Stomach (tissue), 9 donors: ENCODE results near the gene FUT9. TPM values are rescaled to one million over a fixed set of nuclear protein-coding genes. Genes with fewer than 3 reads are reported as not detected.
A peak's percentile ranks its signal among the peaks of the same experiment; 100 is the strongest.

Experiments used
- DNase-seq, 2 donors: peaks; one replicate each; pipeline versions ENCODE4 v3.0.0 to v3.0.0-alpha.2; 2013 to 2019
- H3K27ac ChIP-seq, 5 donors: fragments of 200-600 bp in 4 of 5; sonication (generic) in 4 of 5; one replicate each; pipeline ENCODE4 v1.5.1; 2013 to 2019; ENCODE audit warnings: mild to moderate bottlenecking in 1 of 5, moderate library complexity in 1 of 5
- H3K27me3 ChIP-seq, 3 donors: fragments of 200-600 bp; sonication (generic); one replicate each; pipeline ENCODE4 v1.5.1; 2017 to 2019; ENCODE audit warnings: mixed run types in 1 of 3
- H3K36me3 ChIP-seq, 4 donors: fragments of 200-600 bp; sonication (generic); 1 replicate in 3 of 4; 2 replicates in 1 of 4; pipeline ENCODE4 v1.5.1; 2016 to 2019
- H3K4me1 ChIP-seq, 4 donors: fragments of 200-600 bp; sonication (generic); one replicate each; pipeline ENCODE4 v1.5.1; 2016 to 2019
- H3K4me3 ChIP-seq, 4 donors: fragments of 200-600 bp; sonication (generic) in 3 of 4; one replicate each; pipeline ENCODE4 v1.5.1; 2016 to 2019; ENCODE audit warnings: mild to moderate bottlenecking in 1 of 4
- H3K9me3 ChIP-seq, 4 donors: fragments of 200-600 bp; sonication (generic); one replicate each; pipeline ENCODE4 v1.5.1; 2016 to 2019
- CTCF ChIP-seq, 7 experiments: fragments of 450-650 bp in 4 of 7; fragments of 200-600 bp in 3 of 7; sonication (generic) in 3 of 7; IDR thresholded peaks; one replicate each; pipeline ENCODE4 v1.5.1; 2016 to 2019; ENCODE audit warnings: antibody characterized with exemption in 7 of 7, control low read depth in 2 of 7, mild to moderate bottlenecking in 1 of 7
- EP300 ChIP-seq: sonication (generic); formaldehyde crosslinking; IDR thresholded peaks from one replicate; pipeline ENCODE4 v1.6.1; 2017; ENCODE audit warnings: antibody characterized with exemption
- POLR2A ChIP-seq, 4 donors: fragments of 450-650 bp; IDR thresholded peaks; one replicate each; pipeline ENCODE4 v1.6.1; 2016; ENCODE audit warnings: antibody characterized with exemption in 4 of 4, control low read depth in 2 of 4, mild to moderate bottlenecking in 1 of 4, moderate library complexity in 1 of 4
- POLR2AphosphoS5 ChIP-seq, 3 donors: sonication (generic); formaldehyde crosslinking; IDR thresholded peaks; one replicate each; pipeline ENCODE4 v1.6.1; 2016; ENCODE audit warnings: antibody characterized with exemption in 3 of 3
- WGBS, 5 donors: extraction: QIAGEN DNeasy Blood & Tissue Kit in 3 of 5; methylation state at CpG; one replicate each; pipeline versions ENCODE4 v1.1.5 to v1.1.7; 2013 to 2018; 5-methylcytosine and 5-hydroxymethylcytosine counted together
- intact Hi-C: fragments of 100-400 bp; cut with DNase I; formaldehyde crosslinking; loops from one replicate; pipeline ENCODE4 v1.15.1; 2023; ENCODE audit warnings: low total_unique reads
- polyA plus RNA-seq, 3 donors: library from polyadenylated mRNA; stranded (reverse); fragments of 200-250 nt; gene quantifications; one replicate each; pipeline ENCODE4 v1.2.3, GENCODE V29; 2013
- total RNA-seq, 5 donors: library from RNA; depleted of rRNA; stranded (reverse); fragments of >200 nt; gene quantifications; one replicate each; pipeline versions ENCODE4 v1.1.0 to v1.2.3, GENCODE V29; 2014 to 2016
- donor health status: healthy with polysubstance abuse.
- donor health status: Bipolar disorder and iron deficiency.
- donor health status: healthy.

The FUT9 gene
- total and polyA plus RNA-seq, 8 donors, result under 0.01 to 98.0 (median 2.5) TPM

DNA sequence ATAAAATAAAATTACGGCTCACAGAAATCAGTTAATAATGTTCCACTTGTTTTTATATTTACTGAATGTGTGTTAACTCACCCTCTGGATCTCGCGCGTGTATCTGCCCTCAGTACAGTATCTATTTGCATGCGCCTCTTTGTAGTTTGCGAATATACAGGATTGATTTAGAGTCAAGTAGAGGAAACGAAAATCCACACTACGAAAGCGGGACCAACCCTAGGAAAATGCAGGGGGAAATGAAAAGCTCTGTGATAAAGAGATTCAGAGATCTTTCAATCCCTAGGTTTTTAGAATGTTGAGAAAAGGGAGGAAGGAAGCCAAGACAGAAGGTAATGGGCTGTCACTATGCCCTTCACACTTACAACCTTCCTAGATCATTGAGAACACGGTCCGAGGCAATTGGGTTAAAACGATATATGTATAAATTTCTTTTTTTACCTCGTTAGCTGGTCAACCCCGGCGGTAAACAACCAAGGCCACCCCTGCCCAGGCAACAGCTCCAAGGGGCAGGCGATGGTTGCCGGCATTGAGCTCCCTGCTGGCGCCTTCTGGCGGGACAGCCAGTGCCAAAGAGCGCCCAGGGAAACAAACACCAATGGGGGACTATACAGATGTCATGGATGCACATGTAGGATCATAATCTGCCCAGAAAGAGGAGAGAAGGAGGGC, 792 bp upstream of the FUT9 start:
- WGBS, 5 donors, result 3 to 10% (median 8%) methylated on average over 20 of the region's 20 CpGs
- H3K4me1 ChIP-seq, result peaks cover 0 to 17% (median 8%) of the 10 kb centered on the region in 4 donors

GRCh38 chr6:96016334-96017069, 728 bp downstream of the FUT9 start:
- Histone ChIP-seq H3K4me1 (peaks cover 0 to 17% (median 8%) of the 10 kb centered on the region in 4 donors), H3K36me3 (no peaks in the 10 kb centered on the region), H3K9me3 (no peaks in the 10 kb centered on the region), H3K27me3 (peaks cover 0 to 24% (median 9%) of the 10 kb centered on the region in 3 donors), H3K4me3 (peak overlapping the region; percentile 44 to 60 (median 60)), H3K27ac (peak overlapping the region; percentile 81 to 97 (median 83))
- 3 to 9% (median 4%) methylated on average over 18 of the region's 18 CpGs for WGBS, 5 donors
- DNase-seq, result peak in 1 of 2 donors; percentile 8
- TF ChIP-seq POLR2AphosphoS5 (IDR thresholded peaks at IDR 0.05), result no peak
- peak in 1 of 7 experiments; percentile 11 for TF ChIP-seq CTCF (IDR thresholded peaks at IDR 0.05)
- intact Hi-C loops, result no loop called here

More for the DNA sequence above, 792 bp upstream of the FUT9 start:
- H3K27me3 ChIP-seq, result peaks cover 0 to 24% (median 9%) of the 10 kb centered on the region in 3 donors
- H3K36me3 ChIP-seq, result no peaks in the 10 kb centered on the region
- H3K4me3 ChIP-seq, result peak overlapping the region; percentile 44 to 60 (median 60)
- intact Hi-C loops, result no loop called here
- peak in 1 of 2 donors; percentile 7 for DNase-seq
- peak overlapping the region; percentile 81 to 97 (median 83) for H3K27ac ChIP-seq
- H3K9me3 ChIP-seq, result no peaks in the 10 kb centered on the region
- no peak for TF ChIP-seq POLR2AphosphoS5 (IDR thresholded peaks at IDR 0.05)
- TF ChIP-seq CTCF (IDR thresholded peaks at IDR 0.05), result peak in 1 of 7 experiments; percentile 30

DNA sequence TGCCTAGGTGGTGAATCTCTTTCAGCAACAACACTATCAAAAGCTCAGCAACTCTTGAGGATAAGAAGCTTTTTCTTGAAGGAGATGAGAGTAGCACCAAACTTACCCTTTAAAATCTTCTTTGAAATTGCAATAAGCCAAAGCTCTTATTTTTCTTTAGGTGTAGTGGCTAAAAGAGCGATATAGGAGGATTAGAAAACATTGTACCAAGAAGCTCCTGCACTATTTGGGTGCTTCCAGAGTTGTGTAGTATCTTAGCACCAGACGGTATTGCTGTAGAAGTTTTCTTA, 1.2 kb downstream of the FUT9 start:
- no peak for TF ChIP-seq POLR2A (IDR thresholded peaks at IDR 0.05)
- TF ChIP-seq POLR2AphosphoS5 (IDR thresholded peaks at IDR 0.05), result no peak
- no peak for TF ChIP-seq CTCF (IDR thresholded peaks at IDR 0.05)
- TF ChIP-seq EP300, result no peak
- DNase-seq, result no peak
- Histone ChIP-seq H3K27me3 (peaks cover 0 to 24% (median 9%) of the 10 kb centered on the region in 3 donors), H3K4me1 (peaks cover 0 to 17% (median 8%) of the 10 kb centered on the region in 4 donors), H3K36me3 (no peaks in the 10 kb centered on the region), H3K4me3 (peak overlapping the region; percentile 44 to 60 (median 60)), H3K27ac (peak overlapping the region in 4 of 5 donors; percentile 81 to 90 (median 82)), H3K9me3 (no peaks in the 10 kb centered on the region)
- intact Hi-C loops, result no loop called here
- WGBS, 5 donors, result 19 to 40% (median 33%) methylated on average over 2 of the region's 2 CpGs

- Histone ChIP-seq H3K27me3 (no peaks in the 10 kb centered on the region), H3K36me3 (no peaks in the 10 kb centered on the region), H3K4me3 (no peak overlapping the region), H3K27ac (no peak overlapping the region), H3K4me1 (peaks cover 0 to 2% (median 0%) of the 10 kb centered on the region in 4 donors), H3K9me3 (no peaks in the 10 kb centered on the region)
- TF ChIP-seq POLR2AphosphoS5 (IDR thresholded peaks at IDR 0.05) (no peak), EP300 (no peak), CTCF (IDR thresholded peaks at IDR 0.05) (no peak), POLR2A (IDR thresholded peaks at IDR 0.05) (no peak)
- no peak for DNase-seq
- intact Hi-C loops, result no loop called here
Measured at GRCh38 chr6:96022225-96022624, 6.5 kb downstream of the FUT9 start.
